GM12873 (cell line): ENCODE results near the gene MYH3.

Source experiments
- TF ChIP-seq, protein P1 (sequence below): IDR thresholded peaks from 2 replicates; pipeline ENCODE4 v1.5.1; 2012; ENCODE audit warnings: low read depth, mild to moderate bottlenecking, moderate library complexity, low read length, control low read depth; ENCODE audit not compliant: insufficient read depth; ENCODE audit errors: missing control alignments

MYH3 gene

DNA sequence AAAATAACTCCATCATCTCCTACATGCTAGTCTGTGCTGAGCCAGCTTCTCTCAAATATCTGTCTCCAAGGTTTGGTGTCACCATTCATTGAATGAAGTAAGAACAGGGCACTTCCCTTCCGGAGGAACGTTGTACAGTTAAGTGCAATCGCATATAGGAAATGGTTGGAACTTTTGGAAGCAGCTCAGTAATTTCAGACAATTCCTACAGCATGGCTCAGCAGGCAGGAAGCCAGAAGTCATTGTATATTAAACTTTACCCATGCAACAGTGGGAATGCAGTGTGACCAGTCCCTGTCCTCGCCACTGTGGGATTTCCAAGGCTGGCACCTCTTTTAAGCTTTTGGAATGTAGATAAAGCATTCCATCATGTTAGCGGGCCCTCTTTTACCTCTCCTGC is 56.5 kb downstream of the MYH3 start:
- TF ChIP-seq, protein P1, sequence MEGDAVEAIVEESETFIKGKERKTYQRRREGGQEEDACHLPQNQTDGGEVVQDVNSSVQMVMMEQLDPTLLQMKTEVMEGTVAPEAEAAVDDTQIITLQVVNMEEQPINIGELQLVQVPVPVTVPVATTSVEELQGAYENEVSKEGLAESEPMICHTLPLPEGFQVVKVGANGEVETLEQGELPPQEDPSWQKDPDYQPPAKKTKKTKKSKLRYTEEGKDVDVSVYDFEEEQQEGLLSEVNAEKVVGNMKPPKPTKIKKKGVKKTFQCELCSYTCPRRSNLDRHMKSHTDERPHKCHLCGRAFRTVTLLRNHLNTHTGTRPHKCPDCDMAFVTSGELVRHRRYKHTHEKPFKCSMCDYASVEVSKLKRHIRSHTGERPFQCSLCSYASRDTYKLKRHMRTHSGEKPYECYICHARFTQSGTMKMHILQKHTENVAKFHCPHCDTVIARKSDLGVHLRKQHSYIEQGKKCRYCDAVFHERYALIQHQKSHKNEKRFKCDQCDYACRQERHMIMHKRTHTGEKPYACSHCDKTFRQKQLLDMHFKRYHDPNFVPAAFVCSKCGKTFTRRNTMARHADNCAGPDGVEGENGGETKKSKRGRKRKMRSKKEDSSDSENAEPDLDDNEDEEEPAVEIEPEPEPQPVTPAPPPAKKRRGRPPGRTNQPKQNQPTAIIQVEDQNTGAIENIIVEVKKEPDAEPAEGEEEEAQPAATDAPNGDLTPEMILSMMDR, result no peak

GRCh38 chr17:10598621-10599020 is 58.5 kb downstream of the MYH3 start:
- TF ChIP-seq, protein P1, result no peak

DNA sequence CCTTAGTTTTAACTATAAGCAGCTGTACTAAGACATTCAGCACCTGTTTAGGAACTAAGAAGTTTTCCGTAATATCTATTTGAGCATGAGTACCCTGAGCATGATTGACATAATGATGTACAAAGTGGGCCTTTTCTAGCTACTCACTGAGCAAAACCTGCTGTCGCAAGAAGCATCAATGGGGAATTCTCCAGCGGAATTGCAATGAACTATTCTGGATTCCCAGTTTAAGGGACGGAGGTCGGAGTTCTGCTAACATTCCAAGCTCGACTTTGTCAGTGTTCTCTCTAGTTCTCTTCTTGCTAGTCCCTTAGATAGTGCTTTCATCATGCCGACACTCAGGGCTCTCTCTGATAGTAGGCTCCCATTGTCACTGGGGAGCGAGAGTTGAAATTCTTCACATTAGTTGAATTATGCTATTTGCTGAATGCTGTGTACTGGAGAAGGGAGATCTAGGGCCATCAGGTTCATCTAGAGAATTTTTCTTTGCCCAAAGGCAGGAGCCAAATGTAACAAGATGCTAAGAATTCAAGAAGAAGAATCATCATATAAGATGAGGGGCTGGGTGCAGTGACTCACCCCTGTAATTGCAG is 67.5 kb downstream of the MYH3 start:
- TF ChIP-seq, protein P1, result no peak

GRCh38 chr17:10585529-10585928 is 71.6 kb downstream of the MYH3 start:
- TF ChIP-seq, protein P1, result no peak

- TF ChIP-seq, protein P1, result no peak
Observed at GRCh38 chr17:10583834-10584233, 73.3 kb downstream of the MYH3 start.

GRCh38 chr17:10579270-10579669 is 77.8 kb downstream of the MYH3 start:
- TF ChIP-seq, protein P1, result no peak
